NCI-H2107 treated with DMSO at 0.1 percent for 48 hours (cell line): ENCODE data around the gene PRKN.
"Not testable (repeated sequence)": the region's sequence is repeated elsewhere in the genome, so short reads cannot be mapped to it uniquely, and the experiment has no call there.

Source experiments
- DNase-seq: peaks from one replicate; lab custom pipeline; 2025; ENCODE audit not compliant: unreplicated experiment; lab: John Stamatoyannopoulos, UW

The PRKN gene

DNA sequence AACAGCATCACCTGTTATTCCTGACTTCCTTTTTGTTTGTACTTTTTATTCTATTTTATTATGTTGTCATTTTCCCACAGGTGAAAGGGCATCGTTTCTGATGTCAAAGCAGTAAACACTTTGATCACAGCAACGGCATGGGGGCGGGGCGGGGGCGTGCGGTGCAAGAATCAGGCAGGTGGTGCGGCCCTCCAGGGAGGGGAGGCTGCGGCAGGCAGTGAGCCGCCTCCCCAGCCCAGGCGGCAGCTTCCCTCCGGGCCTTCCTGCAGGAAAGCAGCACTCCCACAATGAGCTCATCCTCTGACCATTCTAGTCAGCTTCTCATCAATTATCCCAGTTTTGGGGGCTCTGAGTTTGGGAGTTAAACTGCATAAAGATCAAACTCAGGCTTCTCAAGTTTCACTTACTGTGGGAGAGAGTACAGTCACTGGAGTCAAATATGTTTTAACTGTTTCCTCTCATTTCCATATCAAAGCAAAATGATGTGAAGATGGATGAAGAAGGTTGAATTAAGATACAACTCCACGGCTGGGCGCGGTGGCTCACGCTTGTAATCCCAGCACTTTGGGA, 845.3 kb downstream of the PRKN start:
- no peak for DNase-seq

DNA sequence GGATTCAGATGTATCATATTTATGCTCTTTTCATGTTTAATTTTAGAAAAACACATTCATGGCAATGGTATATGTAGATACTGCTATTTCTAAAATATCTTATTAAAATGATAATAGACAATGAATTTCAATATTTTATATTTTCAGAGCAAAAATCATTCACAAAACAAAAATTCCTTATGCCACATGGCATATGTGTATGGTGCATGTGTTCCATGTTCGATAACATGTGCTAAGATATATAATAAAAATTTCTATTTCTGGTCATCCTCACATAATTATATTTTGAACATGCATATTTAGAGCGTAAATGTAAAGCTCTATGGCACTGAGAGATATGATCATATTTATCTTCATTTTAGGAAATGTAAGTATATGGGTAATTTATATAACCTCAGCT, 847.5 kb downstream of the PRKN start:
- no peak for DNase-seq

GRCh38 chr6:161876231-161876630, 851.3 kb downstream of the PRKN start:
- DNase-seq: no peak

DNA sequence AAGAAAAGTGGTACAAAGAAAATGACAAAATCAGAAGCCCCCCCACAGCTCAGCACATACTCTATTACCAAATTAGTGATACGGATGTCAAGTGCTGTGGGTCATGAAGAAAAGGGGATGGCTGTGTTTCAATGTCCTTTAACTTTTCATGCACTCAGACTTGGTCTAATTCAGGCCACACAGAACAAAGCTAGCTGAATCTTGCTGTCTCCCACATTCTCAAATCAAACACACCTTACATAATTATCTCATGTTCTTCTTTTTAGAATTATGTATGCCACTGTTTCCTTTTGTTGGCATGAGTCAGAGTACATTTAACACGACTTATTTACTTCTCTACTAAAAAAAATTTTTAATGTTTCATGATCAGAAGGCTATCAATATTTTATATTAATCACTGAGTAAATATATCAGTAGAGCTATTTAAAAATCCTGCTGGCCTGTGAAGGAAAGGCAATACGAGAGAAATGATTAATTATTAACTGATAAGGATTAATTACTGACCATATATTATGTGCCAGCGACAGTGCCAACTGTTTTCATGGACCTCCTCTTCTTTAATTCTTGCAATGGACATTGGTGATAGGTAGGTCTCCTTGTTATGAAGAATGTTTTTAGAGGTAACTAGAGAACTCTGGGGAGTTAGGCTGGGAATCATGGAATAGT, 857.2 kb downstream of the PRKN start:
- DNase-seq: no peak

DNA sequence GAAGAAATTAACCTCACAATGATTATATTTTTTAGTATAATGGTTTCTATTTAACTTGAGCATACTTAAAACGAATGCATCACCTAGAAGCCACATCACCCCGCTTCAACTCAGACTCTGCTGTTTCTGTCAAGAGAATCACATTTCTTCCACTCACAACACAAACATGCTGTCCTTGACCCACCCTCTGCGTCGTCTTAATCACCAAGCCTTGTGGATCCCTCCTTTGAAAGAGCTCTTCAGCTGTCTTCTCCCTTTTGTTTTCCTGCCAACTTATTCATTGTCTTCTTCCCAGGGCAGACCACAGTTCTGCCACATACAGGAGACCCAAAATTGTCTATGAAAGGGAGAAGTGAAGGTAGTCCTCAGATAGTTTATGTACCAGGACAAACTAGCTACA, 858.1 kb downstream of the PRKN start:
- DNase-seq: no peak

- DNase-seq: no peak
These were observed 861.0 kb downstream of the PRKN start for GRCh38 chr6:161866570-161866969.

DNA sequence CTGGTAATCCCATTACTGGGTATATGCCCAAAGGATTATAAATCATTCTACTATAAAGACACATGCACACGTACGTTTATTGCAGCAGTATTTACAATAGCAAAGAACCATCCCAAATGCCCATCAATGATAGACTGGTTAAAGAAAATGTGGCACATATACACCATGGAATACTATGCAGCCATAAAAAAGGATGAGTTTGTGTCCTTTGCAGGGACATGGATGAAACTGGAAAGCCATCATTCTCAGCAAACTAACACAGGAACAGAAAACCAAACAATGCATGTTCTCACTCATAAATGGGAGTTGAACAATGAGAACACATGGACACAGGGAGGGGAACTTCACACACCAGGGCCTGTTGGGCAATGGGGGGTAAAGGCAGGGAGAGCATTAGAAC, 866.5 kb downstream of the PRKN start:
- DNase-seq: not testable (repeated sequence)

DNA sequence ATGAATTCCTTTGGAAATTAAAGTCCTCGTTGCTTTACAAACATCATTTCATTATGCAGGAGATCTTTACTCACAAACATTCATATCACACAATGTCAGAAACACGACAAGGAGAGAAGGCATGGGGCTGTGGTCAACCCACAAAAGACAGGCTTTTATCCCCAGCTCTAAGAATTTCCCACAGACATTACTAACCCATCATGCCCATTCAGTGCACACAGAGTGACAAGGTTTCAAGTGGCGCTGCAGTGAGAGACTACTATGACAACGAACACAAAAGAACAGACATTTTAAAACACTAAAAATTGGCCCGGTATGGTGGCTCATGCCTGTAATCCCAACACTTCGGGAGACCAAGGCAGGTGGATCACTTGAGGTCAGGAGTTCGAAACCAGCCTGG, 873.9 kb downstream of the PRKN start:
- DNase-seq: peak; percentile 20

GRCh38 chr6:161851486-161851885, 876.1 kb downstream of the PRKN start:
- DNase-seq: not testable (repeated sequence)

GRCh38 chr6:161850562-161850961, 877.0 kb downstream of the PRKN start:
- DNase-seq: no peak

- DNase-seq: no peak
These were observed 879.9 kb downstream of the PRKN start for GRCh38 chr6:161847628-161848027.

GRCh38 chr6:161844804-161845203, 882.8 kb downstream of the PRKN start:
- DNase-seq: no peak

- no peak for DNase-seq
These were observed 884.5 kb downstream of the PRKN start for GRCh38 chr6:161843066-161843465.

GRCh38 chr6:161840380-161840779, 887.2 kb downstream of the PRKN start:
- DNase-seq: no peak

DNA sequence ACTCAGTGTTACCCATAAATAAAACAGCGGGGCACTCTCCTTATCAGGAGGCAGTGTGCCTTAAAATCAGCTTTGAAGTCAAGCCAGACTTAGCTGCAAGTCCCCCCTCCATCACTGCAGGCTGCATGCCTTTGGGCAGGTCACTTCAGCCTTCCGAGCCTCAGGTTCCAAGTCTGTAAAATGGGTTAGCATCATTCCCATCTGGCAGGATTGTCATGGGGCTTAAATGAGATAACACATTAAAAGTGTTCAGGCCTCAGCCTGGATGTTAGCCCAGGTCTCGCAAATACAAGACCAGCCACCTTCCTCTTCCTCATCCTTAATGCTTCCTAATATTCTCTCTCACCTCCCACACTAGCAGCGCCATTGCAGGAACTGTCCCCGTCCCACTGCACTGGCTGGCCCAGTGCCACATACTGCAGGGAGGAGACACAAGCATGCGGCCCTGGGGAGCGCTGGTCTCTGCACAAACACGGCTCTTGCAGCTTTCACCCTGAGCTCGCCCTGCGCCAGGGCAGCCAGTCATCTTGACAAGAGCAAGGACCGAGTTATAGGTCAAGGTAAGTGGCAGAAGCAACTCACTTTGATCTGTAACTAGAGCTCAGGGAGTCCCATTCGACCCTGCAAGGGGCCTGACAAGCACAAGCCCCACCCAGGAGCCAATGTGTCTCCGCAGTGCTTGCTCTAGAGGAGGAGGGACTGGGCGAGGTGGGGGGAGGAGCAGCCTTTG, 889.1 kb downstream of the PRKN start:
- no peak for DNase-seq

- no peak for DNase-seq
These were observed 889.7 kb downstream of the PRKN start for GRCh38 chr6:161837854-161838253.

DNA sequence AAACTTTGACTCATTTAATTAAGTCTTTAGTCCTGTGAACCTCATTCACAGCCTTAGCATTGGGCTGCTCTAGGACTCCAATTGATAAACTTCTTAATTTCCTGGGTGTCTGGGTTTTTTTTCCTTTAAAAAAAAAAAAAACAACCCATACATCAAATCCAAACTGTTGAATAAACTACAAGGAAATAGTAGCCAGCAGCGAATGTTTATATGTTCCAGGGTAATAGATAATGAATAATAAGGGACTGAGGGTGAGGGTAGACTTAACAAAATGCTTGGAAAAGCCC, 890.2 kb downstream of the PRKN start:
- no peak for DNase-seq

- no peak for DNase-seq
These were observed 890.7 kb downstream of the PRKN start for GRCh38 chr6:161836643-161837448.

DNA sequence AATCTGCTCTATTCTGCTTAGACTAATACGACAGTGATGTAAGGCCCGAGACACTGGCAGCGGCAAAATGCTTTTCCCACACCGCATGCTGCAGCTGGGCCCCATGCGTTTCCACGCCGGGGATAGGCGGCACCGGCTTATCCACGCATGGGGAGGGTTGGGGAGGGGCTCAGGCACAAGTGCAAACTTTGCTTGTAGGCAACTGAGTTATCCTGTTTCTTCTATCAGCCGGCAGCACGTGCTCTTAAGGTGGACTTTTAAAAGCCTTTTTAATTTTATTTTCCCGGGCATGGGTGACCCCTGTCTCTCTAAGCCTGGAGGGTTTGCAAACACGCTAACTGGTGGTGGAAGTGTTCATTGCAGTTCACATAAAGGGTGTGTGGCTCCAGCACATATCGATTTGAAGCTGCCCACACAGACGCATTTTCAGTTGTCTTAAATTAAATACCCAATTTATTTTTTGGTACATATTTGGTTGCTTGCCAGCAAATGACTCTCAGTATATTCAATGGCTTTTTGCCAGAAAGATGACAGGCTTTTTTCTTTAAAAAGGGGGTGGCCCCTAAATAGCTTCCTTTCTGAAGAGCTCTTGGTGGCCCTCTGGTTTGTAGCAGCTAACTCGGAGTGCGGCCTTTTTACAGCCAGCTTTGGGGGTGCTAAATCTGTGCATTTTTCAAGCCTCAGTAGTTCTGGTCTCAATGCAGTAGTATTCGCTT, 891.9 kb downstream of the PRKN start:
- DNase-seq: no peak

DNA sequence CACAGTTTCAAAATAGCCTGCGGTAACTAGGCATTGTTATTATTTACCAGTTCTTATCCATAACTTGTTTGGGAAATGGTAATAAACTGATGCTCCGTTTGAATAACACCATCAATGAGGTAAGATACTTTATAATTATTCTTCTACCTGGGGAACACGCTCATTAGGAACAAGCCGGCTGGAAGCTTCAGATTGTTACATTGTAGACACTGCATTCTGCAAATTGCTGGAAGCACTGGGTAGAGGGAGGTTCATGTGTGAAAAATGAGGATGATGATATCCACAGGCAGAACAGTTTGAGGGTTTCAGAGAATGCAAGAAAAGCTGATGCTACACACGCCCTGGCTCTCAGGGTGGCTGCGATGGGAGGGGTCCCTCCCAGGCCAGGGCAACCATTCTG, 893.1 kb downstream of the PRKN start:
- no peak for DNase-seq
